ENCODE results near the gene TBX4. TPM values are rescaled to one million over a fixed set of nuclear protein-coding genes. Genes with fewer than 3 reads are reported as not detected.
A peak's percentile ranks its signal among the peaks of the same experiment; 100 is the strongest.

TBX4 gene
- total RNA-seq (2022) (not detected in 2 replicates), Bru-seq, nascent RNA (not detected), BruChase-seq, experiment 1, labeled RNA remaining after a 6-hour chase (percentile 1 among the genes with signal in this experiment), BruChase-seq, experiment 2, labeled RNA remaining after a 2-hour chase (not detected)
- long read RNA-seq, result 0 reads

GRCh38 chr17:61452301-61453290, at the start of gene TBX4:
Gene TBX4 (plus strand): TSS chr17:61452422. CDS start chr17:61456491, 4,069 bp downstream.
- H3K27ac Mint-ChIP-seq (ENCODE audit: unreplicated experiment), result no peak within 1 kb of the TSS
- no TSS peak for BruUV-seq (replicated peaks)
- no peaks in the 10 kb centered on the region for H3K36me3 Mint-ChIP-seq (ENCODE audit: insufficient read depth, unreplicated experiment)
- H3K9me3 Mint-ChIP-seq (ENCODE audit: low read depth, unreplicated experiment), result no peaks in the 10 kb centered on the region
- no peak for TF ChIP-seq CTCF (IDR thresholded peaks at IDR 0.05; ENCODE audit: unreplicated experiment)
- H3K4me1 Mint-ChIP-seq (ENCODE audit: low read depth, unreplicated experiment), result no peaks in the 10 kb centered on the region
- DNase-seq, result no peak
- intact Hi-C loops (cut with micrococcal nuclease; ENCODE audit: unreplicated experiment), result no loop called here
- peaks cover 31% of the 10 kb centered on the region for H3K27me3 Mint-ChIP-seq (ENCODE audit: unreplicated experiment)
- CTCF ChIA-PET, result no interaction called here
- H3K4me3 Mint-ChIP-seq (ENCODE audit: low read depth, unreplicated experiment), result peak within 1 kb of the TSS; percentile 61

GRCh38 chr17:61402978-61403800, 49.0 kb upstream of the TBX4 start:
- no peaks in the 10 kb centered on the region for H3K4me1 Mint-ChIP-seq (ENCODE audit: low read depth, unreplicated experiment)
- H3K4me3 Mint-ChIP-seq (ENCODE audit: low read depth, unreplicated experiment), result no peak overlapping the region
- intact Hi-C loops (cut with micrococcal nuclease; ENCODE audit: unreplicated experiment), result no loop called here
- H3K9me3 Mint-ChIP-seq (ENCODE audit: low read depth, unreplicated experiment), result no peaks in the 10 kb centered on the region
- H3K27me3 Mint-ChIP-seq (ENCODE audit: unreplicated experiment), result peaks cover 37% of the 10 kb centered on the region
- no peak overlapping the region for H3K27ac Mint-ChIP-seq (ENCODE audit: unreplicated experiment)
- H3K36me3 Mint-ChIP-seq (ENCODE audit: insufficient read depth, unreplicated experiment), result peaks cover 11% of the 10 kb centered on the region
- DNase-seq, result no peak
- no peak for TF ChIP-seq CTCF (IDR thresholded peaks at IDR 0.05; ENCODE audit: unreplicated experiment)
- BruUV-seq (replicated peaks), result no TSS peak
- CTCF ChIA-PET, result no interaction called here

DNA sequence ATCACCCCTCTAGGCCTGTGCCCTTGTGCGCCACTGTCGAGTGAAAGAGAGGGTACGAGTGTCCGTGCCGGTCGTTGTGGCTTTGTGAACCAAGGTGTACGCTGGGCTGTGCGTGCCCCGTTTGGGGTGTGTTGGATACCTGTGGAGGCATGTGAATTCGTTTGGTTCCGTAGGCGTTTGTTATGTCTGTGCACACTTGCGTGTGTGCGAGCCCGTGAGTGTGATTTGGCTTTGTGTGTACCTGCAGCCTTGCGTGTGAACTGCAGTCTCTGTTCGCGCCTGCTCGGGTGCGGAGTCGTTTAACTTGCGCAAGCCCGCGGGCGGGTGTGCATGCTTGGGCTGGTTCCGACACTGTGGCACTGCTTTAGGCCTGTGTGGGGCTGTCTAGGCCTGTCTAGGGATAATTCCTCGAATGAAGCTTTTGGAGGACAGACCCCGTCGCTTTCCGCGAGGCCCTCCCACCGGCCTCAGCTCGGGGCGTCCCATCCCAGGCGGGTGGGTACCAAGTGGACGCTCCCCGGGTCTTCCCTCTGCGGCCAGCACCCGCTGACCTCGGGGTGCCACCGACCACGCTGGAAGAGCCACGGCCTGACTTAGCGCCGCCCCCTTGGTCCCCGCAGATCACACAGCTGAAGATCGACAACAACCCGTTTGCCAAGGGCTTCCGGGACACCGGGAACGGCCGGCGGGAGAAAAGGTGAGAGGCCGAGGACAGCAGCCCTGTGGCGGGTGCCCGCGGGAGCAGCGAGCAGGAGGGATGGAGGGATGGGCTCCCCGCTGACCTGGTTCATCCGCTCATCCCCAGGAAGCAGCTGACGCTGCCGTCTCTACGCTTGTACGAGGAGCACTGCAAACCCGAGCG, 48.2 kb upstream of the TBX4 start:
- CTCF ChIA-PET, result no interaction called here
- Mint-ChIP-seq H3K4me1 (ENCODE audit: low read depth, unreplicated experiment) (no peaks in the 10 kb centered on the region), H3K36me3 (ENCODE audit: insufficient read depth, unreplicated experiment) (peaks cover 5% of the 10 kb centered on the region), H3K9me3 (ENCODE audit: low read depth, unreplicated experiment) (no peaks in the 10 kb centered on the region), H3K27ac (ENCODE audit: unreplicated experiment) (no peak overlapping the region), H3K4me3 (ENCODE audit: low read depth, unreplicated experiment) (no peak overlapping the region), H3K27me3 (ENCODE audit: unreplicated experiment) (peaks cover 28% of the 10 kb centered on the region)
- no peak for TF ChIP-seq CTCF (IDR thresholded peaks at IDR 0.05; ENCODE audit: unreplicated experiment)
- BruUV-seq (replicated peaks), result no TSS peak
- intact Hi-C loops (cut with micrococcal nuclease; ENCODE audit: unreplicated experiment), result no loop called here
- DNase-seq, result no peak

DNA sequence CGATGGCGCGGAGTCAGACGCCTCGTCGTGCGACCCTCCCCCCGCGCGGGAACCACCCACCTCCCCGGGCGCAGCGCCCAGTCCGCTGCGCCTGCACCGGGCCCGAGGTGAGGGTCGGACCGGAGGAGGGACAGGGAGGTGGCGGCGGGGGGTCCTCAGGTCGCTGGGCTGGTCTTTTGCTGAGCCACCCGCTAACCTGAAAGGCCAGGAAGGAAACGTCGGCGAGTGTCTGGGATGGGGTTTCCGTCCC, 47.6 kb upstream of the TBX4 start:
- no peak for DNase-seq
- no peak overlapping the region for H3K27ac Mint-ChIP-seq (ENCODE audit: unreplicated experiment)
- no peak overlapping the region for H3K4me3 Mint-ChIP-seq (ENCODE audit: low read depth, unreplicated experiment)
- H3K27me3 Mint-ChIP-seq (ENCODE audit: unreplicated experiment), result peaks cover 27% of the 10 kb centered on the region
- TF ChIP-seq CTCF (IDR thresholded peaks at IDR 0.05; ENCODE audit: unreplicated experiment), result no peak
- H3K36me3 Mint-ChIP-seq (ENCODE audit: insufficient read depth, unreplicated experiment), result peaks cover 5% of the 10 kb centered on the region
- H3K9me3 Mint-ChIP-seq (ENCODE audit: low read depth, unreplicated experiment), result no peaks in the 10 kb centered on the region
- BruUV-seq (replicated peaks), result no TSS peak
- intact Hi-C loops (cut with micrococcal nuclease; ENCODE audit: unreplicated experiment), result no loop called here
- CTCF ChIA-PET, result no interaction called here
- H3K4me1 Mint-ChIP-seq (ENCODE audit: low read depth, unreplicated experiment), result no peaks in the 10 kb centered on the region
